HG03095 (cell line): Measurements from ENCODE around the gene MED27.
"Not testable (repeated sequence)": the region's sequence is repeated elsewhere in the genome, so short reads cannot be mapped to it uniquely, and the experiment has no call there.

Experiments used
- ATAC-seq: cut with Tn5 transposase; IDR thresholded peaks from one replicate; pipeline ENCODE4 v1.9.1; 2021; ENCODE audit warnings: moderate library complexity; ENCODE audit not compliant: unreplicated experiment

The MED27 gene

DNA sequence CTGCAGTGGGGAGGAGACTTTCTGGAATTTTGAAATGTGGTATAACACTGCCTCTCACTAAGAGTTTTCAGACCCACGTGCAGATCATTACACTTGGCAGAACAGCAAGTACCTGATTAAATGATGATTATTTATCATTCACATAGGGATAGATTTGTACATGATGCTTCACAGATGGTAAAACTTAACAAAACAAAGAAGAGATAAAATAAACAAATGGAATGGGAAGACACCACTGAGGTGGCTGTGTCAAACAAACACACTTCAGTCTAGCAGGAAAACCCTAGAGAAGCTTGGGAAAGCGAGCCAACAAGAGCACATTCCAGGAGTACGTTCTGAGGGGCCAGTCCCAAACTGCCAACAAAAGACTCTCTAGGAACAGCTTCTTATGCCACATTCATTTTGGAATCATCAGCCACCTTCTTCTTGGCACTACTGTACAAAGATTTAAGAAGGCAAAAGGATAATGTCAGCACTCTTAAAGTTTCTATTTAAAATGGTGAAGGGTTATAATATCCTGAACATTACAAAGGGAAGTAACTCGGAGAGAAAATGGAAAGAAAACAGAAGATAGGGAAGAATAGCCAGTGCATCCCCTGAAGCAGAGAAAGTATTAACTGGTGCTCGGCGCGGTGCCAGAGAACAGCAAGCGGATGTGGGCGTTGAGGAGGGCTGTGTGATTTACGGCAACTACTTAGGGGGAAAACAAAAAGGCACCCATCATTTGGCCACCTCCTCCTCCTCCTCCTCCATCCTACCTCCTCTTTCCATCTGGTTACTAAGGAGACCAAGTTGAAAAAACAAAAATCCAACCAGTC lies 1.6 kb downstream of the MED27 start:
- ATAC-seq = no peak

DNA sequence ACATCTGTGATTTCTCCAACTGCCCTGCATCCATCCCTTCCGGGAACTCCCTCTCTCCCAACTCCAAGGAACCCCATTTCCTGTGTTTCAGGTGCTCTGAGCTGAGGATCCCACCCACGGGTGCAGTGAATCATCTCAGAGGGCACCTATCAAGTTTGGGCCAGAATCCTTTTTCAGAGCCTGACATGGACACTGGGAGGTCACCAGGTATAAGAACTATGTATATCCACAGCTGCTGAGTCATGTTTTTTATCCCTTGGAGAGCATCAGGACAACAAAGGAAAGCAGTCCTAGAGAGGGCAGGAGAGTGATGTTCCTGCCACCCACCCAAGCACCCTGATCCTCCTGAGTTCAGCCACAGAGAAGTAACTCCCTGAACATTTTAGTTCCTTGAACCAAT lies 3.8 kb downstream of the MED27 start:
- no peak for ATAC-seq

DNA sequence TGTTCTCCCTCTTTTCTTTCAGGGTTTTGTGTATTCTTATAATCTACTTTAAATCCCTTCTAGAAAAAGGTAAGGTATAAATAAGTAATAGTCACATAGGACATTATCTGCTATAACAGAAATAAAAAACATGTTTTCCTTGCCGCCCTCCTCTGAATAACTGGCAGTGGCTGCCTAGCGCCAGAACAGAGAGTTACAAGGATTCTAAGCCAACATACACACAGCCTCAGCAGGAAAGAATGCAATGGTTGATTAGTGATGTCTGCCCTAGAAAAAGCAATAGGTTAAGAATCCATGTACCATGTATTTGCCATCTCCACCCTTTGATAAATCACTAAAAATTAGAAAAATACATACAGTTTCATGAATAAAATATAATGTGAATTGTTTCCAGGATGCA lies 4.9 kb downstream of the MED27 start:
- no peak for ATAC-seq

- no peak for ATAC-seq
These were observed 7.7 kb downstream of the MED27 start for GRCh38 chr9:132071847-132072507.

GRCh38 chr9:132069046-132069898 lies 10.4 kb downstream of the MED27 start:
- no peak for ATAC-seq

DNA sequence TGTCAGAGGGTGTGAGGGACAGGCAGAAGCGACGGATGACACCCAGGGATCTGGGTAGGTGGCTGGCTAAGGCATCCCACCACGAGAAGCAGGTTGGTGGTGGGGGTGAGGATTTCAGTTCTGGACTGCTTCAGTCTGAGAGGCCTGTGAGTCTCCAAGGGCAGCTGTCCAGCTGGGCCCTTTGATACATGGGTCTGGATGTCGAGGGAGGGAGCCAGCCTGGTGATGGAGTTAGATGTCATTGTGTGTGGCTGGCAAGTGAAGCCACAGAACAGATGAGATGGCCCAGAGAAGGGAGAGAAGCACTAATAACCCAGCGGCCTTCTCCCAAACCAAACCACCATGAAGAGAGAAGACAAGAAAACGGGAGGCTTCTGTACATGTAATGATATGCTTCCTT lies 11.1 kb downstream of the MED27 start:
- ATAC-seq = no peak

GRCh38 chr9:132066511-132066910 lies 13.2 kb downstream of the MED27 start:
- no peak for ATAC-seq

GRCh38 chr9:132066057-132066456 lies 13.6 kb downstream of the MED27 start:
- no peak for ATAC-seq

DNA sequence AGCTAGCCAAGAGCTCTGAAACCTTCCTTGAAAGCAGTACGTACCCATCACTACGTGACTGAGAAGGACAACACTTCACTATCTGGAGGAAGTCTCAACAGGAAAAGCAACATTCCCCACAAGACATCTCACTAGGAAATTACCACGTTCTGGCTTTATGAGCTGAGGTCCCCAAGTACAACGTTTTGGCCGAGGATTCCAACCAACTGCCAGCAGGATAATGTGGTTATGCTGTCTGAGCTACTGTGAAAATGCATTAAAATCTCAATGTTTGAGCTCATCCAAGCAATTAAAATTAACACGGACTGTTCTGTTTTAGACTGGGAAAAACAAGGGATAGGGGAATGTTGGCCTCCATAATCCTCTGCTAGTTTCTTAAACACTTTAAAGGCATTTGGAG lies 16.4 kb downstream of the MED27 start:
- ATAC-seq = no peak

- no peak for ATAC-seq
These were observed 16.9 kb downstream of the MED27 start for GRCh38 chr9:132062806-132063205.

- no peak for ATAC-seq
These were observed 18.1 kb downstream of the MED27 start for GRCh38 chr9:132061526-132061925.

DNA sequence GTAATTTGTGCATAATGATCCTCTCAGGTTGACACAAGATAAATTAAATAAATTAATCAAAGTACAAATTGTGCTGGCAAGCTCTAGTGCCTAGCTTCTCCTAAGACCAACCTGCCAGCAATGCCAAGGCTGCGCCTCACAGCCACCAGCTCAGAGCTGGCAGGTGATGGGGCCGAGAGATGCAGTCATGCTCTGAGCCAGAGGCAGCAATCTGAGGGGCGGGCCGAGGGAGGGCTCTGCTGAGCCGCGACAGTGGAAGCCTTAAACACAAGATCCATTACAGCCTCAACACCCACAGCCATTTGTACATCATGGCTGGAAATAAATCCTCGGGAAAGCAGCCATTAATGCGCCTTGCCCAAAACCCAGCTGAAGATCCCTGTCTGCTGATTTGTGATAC lies 20.3 kb downstream of the MED27 start:
- ATAC-seq = no peak

DNA sequence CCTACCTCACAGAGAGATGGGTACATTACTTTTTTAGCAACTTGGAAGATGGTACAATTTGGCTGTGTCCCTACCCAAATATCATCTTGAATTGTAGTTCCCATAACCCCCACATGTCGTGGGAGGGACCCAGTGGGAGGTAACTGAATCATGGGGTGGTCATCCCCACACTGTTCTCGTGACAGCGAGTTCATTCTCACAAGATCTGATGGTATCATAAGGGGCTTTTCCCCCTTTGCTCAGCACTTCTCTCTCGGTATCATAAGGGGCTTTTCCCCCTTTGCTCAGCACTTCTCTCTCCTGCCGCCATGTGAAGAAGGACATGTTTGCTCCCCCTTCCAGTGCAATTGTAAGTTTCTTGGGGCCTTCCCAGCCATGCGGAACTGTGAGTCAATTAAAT lies 21.4 kb downstream of the MED27 start:
- not testable (repeated sequence) for ATAC-seq

DNA sequence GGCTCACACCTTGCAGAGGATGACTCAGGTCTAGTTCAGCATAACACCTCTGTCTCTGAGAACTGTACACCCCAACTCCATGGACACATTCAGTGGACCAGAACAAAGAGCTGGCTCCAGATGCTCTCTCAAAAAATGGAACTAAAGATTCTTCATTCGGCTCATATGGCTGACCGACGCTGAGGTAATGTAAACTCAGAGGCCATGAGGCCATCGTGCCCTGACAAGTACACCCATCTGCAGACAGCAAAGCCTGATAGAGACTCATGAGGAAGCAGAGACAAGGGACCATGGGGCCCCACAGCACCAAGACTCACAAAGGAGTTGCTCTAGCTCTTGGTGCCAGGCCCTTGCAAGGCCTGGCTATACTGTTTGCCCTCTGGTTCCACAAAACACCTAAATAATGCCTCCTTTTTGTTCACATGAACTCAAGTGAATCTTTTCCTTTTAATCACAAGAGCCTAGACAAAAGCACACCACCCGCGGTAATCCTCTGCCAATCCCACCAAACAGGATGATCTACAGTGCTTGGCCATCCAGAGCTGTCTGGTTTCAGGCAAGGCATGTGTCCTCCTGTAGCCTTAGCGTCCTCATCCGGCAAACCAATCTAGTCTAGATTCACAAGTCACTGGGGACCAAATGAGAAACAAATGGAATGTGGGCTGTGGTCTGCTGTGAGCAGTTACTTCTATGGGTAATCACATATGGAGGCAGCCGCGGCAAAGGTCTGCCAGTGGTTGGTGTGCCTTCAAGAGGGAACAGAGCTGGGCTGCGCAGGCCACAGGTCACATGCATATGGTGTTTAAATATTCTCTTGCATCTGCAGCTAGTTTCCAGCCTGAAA lies 22.7 kb downstream of the MED27 start:
- no peak for ATAC-seq

- ATAC-seq = no peak
These were observed 23.9 kb downstream of the MED27 start for GRCh38 chr9:132055756-132056155.

GRCh38 chr9:132054024-132054423 lies 25.6 kb downstream of the MED27 start:
- ATAC-seq = no peak

GRCh38 chr9:132049900-132050299 lies 29.8 kb downstream of the MED27 start:
- no peak for ATAC-seq

DNA sequence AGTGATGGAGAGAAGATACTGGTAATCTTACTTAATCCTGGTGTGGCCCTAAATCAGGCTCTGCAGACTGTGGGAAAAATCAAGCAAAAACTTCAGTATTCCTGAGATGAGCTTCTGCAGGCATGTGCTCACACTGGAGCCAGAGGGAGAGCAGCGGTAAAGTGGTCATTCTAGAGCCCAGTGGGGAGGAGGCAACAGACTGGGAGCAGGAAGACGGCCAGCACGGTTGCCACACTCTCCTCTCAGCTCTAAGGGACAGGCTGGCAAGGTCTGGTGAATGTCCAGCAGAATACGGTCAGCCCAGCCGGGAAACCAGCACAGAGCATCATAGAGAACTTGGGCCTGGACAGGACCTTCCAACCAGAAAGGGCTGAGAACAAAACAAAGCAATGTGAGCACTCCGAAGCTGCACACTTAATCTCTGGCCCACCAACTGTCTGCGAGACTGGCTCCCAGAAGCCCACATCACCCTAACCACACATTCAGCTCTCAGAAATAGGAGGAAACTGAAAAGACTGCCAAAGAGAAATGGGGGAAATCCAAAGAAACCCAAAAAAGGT lies 30.3 kb downstream of the MED27 start:
- ATAC-seq = no peak

GRCh38 chr9:132048201-132048600 lies 31.5 kb downstream of the MED27 start:
- no peak for ATAC-seq

GRCh38 chr9:132046456-132046855 lies 33.2 kb downstream of the MED27 start:
- no peak for ATAC-seq
